IMR-90 (cell line): ENCODE results near the gene MTHFSD. TPM values are rescaled to one million over a fixed set of nuclear protein-coding genes. Genes with fewer than 3 reads are reported as not detected.
A peak's percentile ranks its signal among the peaks of the same experiment; 100 is the strongest.

Experiments used
- ATAC-seq: fragments of 200-7000 bp; cut with Tn5 transposase; 2 replicates; pipeline ENCODE4 v1.9.1; 2020; ENCODE audit warnings: low read depth, mild to moderate bottlenecking, moderate library complexity
- BruUV-seq: library from RNA; stranded (reverse); fragments of 400-500 nt; replicated peaks from 2 replicates; lab custom pipeline; 2021; lab: Mats Ljungman, UMichigan
- CTCF ChIA-PET: fragments of 300-600 bp; formaldehyde crosslinking; extraction: SDS; loops from one replicate; lab custom pipeline; 2021; ENCODE audit warnings: antibody characterized with exemption; lab: Yijun Ruan, JAX
- POLR2A ChIA-PET: fragments of 300-600 bp; sonication (Branson Sonifier 250); formaldehyde crosslinking; loops from one replicate; lab custom pipeline; 2022; ENCODE audit warnings: antibody characterized with exemption; ENCODE audit not compliant: unreplicated experiment; lab: Charles Lee
- DNase-seq: peaks from one replicate; pipeline ENCODE4 v3.0.0; 2013
- H2AFZ ChIP-seq: replicated peaks from 2 replicates; pipeline ENCODE3; 2013; ENCODE audit warnings: low read length, mild to moderate bottlenecking; ENCODE audit not compliant: poor library complexity
- H2AK5ac ChIP-seq: 2 replicates; pipeline ENCODE4 v1.6.1; 2013; ENCODE audit warnings: low read depth, low read length, inconsistent platforms
- H2AK9ac ChIP-seq: replicated peaks from 2 replicates; pipeline ENCODE3; 2013; ENCODE audit warnings: mild to moderate bottlenecking, low read depth, low read length, moderate library complexity; ENCODE audit not compliant: poor library complexity
- H2BK120ac ChIP-seq: 2 replicates; pipeline ENCODE4 v1.6.1; 2013; ENCODE audit warnings: low read depth, low read length, inconsistent platforms
- H2BK15ac ChIP-seq: 3 replicates; pipeline ENCODE4 v1.6.1; 2013; ENCODE audit warnings: low read depth, low read length, inconsistent platforms
- H2BK20ac ChIP-seq: 2 replicates; pipeline ENCODE4 v1.6.1; 2013; ENCODE audit warnings: low read depth, mild to moderate bottlenecking, inconsistent platforms, low read length, moderate library complexity
- H2BK5ac ChIP-seq: 2 replicates; pipeline ENCODE4 v1.6.1; 2013; ENCODE audit warnings: mild to moderate bottlenecking, low read depth, low read length, inconsistent platforms; ENCODE audit not compliant: poor library complexity, severe bottlenecking
- H3K14ac ChIP-seq: replicated peaks from 2 replicates; pipeline ENCODE4 v1.6.1; 2013; ENCODE audit warnings: low read depth, low read length, inconsistent platforms
- H3K18ac ChIP-seq: 2 replicates; pipeline ENCODE4 v1.6.1; 2013; ENCODE audit warnings: low read depth, low read length, control low read depth
- H3K23ac ChIP-seq: 2 replicates; pipeline ENCODE4 v1.6.1; 2013; ENCODE audit warnings: low read depth, low read length, inconsistent platforms
- H3K27ac ChIP-seq: 2 replicates; pipeline ENCODE4 v1.5.1; 2013; ENCODE audit warnings: mild to moderate bottlenecking, control low read depth, low read length; ENCODE audit not compliant: insufficient read depth
- H3K27me3 ChIP-seq: 2 replicates; pipeline ENCODE4 v1.6.1; 2013; ENCODE audit warnings: low read length; ENCODE audit not compliant: control insufficient read depth, insufficient read depth
- H3K36me3 ChIP-seq: 2 replicates; pipeline ENCODE4 v1.6.1; 2013; ENCODE audit warnings: low read length, mixed read lengths; ENCODE audit not compliant: control insufficient read depth, insufficient read depth
- H3K4ac ChIP-seq: 2 replicates; pipeline ENCODE4 v1.6.1; 2013; ENCODE audit warnings: low read depth, low read length, inconsistent platforms
- H3K4me1 ChIP-seq: 2 replicates; pipeline ENCODE4 v1.6.1; 2013; ENCODE audit warnings: low read length, mixed read lengths; ENCODE audit not compliant: control insufficient read depth, insufficient read depth
- H3K4me2 ChIP-seq: 2 replicates; pipeline ENCODE4 v1.6.1; 2013; ENCODE audit warnings: low read depth, mild to moderate bottlenecking, control low read depth, low read length, moderate library complexity
- H3K4me3 ChIP-seq: 2 replicates; pipeline ENCODE4 v1.5.1; 2013; ENCODE audit warnings: low read depth, mild to moderate bottlenecking, control low read depth, low read length, moderate library complexity; ENCODE audit not compliant: insufficient read depth
- H3K56ac ChIP-seq: 2 replicates; pipeline ENCODE4 v1.6.1; 2013; ENCODE audit warnings: low read length, inconsistent platforms; ENCODE audit not compliant: insufficient read depth; ENCODE audit errors: extremely low read depth
- H3K79me1 ChIP-seq, 2 experiments: 2 replicates each; pipeline ENCODE4 v1.6.1; 2013; ENCODE audit warnings: low read length in 2 of 2, inconsistent platforms in 1 of 2, low read depth in 1 of 2
- H3K9ac ChIP-seq: 2 replicates; pipeline ENCODE4 v1.6.1; 2013; ENCODE audit warnings: low read depth, low read length, control low read depth
- H3K9me1 ChIP-seq: 2 replicates; pipeline ENCODE4 v1.6.1; 2013; ENCODE audit warnings: low read length, inconsistent platforms; ENCODE audit not compliant: insufficient read depth
- H3K9me3 ChIP-seq: 2 replicates; pipeline ENCODE4 v1.6.1; 2013; ENCODE audit warnings: low read length; ENCODE audit not compliant: control insufficient read depth, insufficient read depth
- H4K20me1 ChIP-seq: 2 replicates; pipeline ENCODE4 v1.6.1; 2013; ENCODE audit warnings: low read length, inconsistent platforms; ENCODE audit not compliant: insufficient read depth
- H4K5ac ChIP-seq: 2 replicates; pipeline ENCODE4 v1.6.1; 2013; ENCODE audit warnings: mild to moderate bottlenecking, low read depth, low read length, control low read depth
- H4K8ac ChIP-seq, 2 experiments: 2 replicates each; pipeline ENCODE4 v1.6.1; 2013; ENCODE audit warnings: low read depth in 2 of 2, low read length in 2 of 2, control low read depth in 1 of 2, inconsistent platforms in 1 of 2
- H4K91ac ChIP-seq: 2 replicates; pipeline ENCODE4 v1.6.1; 2013; ENCODE audit warnings: low read depth, low read length, inconsistent platforms; ENCODE audit not compliant: insufficient read depth
- BHLHE40 ChIP-seq: fragments of 150-350 bp; IDR thresholded peaks from 2 replicates; pipeline ENCODE4 v1.6.1; 2016; ENCODE audit warnings: mild to moderate bottlenecking, low read depth, low read length
- CEBPB ChIP-seq: IDR thresholded peaks from 2 replicates; pipeline ENCODE4 v1.6.1; 2012; ENCODE audit warnings: low read depth, low read length, improper control_type of control experiment
- CHD1 ChIP-seq: IDR thresholded peaks from 2 replicates; pipeline ENCODE4 v1.6.1; 2012; ENCODE audit warnings: low read depth, low read length, improper control_type of control experiment
- MAFK ChIP-seq: IDR thresholded peaks from 2 replicates; pipeline ENCODE4 v1.6.1; 2012; ENCODE audit warnings: low read depth, low read length, improper control_type of control experiment
- MAZ ChIP-seq: IDR thresholded peaks from 2 replicates; pipeline ENCODE4 v1.6.1; 2012; ENCODE audit warnings: low read depth, mild to moderate bottlenecking, low read length, improper control_type of control experiment, moderate library complexity, borderline replicate concordance
- MXI1 ChIP-seq: IDR thresholded peaks from 2 replicates; pipeline ENCODE4 v1.6.1; 2012; ENCODE audit warnings: low read depth, mild to moderate bottlenecking, low read length, moderate library complexity, borderline replicate concordance
- NFE2L2 ChIP-seq: fragments of 150-350 bp; IDR thresholded peaks from 2 replicates; pipeline ENCODE4 v1.6.1; 2016; ENCODE audit warnings: low read depth, mild to moderate bottlenecking, low read length
- POLR2A ChIP-seq: IDR thresholded peaks from 2 replicates; pipeline ENCODE4 v1.6.1; 2012; ENCODE audit warnings: mild to moderate bottlenecking, low read depth, low read length
- RAD21 ChIP-seq: IDR thresholded peaks from 2 replicates; pipeline ENCODE4 v1.6.1; 2012; ENCODE audit warnings: low read length, improper control_type of control experiment
- RCOR1 ChIP-seq: IDR thresholded peaks from 2 replicates; pipeline ENCODE4 v1.6.1; 2012; ENCODE audit warnings: mild to moderate bottlenecking, low read length, improper control_type of control experiment; ENCODE audit not compliant: insufficient replicate concordance
- RFX5 ChIP-seq: IDR thresholded peaks from 2 replicates; pipeline ENCODE4 v1.8.0; 2012; ENCODE audit warnings: low read depth, mild to moderate bottlenecking, low read length, moderate library complexity
- SMC3 ChIP-seq: fragments of 150-350 bp; IDR thresholded peaks from 2 replicates; pipeline ENCODE4 v1.6.1; 2016; ENCODE audit warnings: low read depth, mild to moderate bottlenecking, antibody characterized with exemption, low read length, moderate library complexity
- WGBS, 2 experiments: methylation state at CpG; one replicate each; pipeline versions ENCODE4 v1.1.5 to v1.1.7; 2013; ENCODE audit warnings: missing lambda C conversion rate in 2 of 2; ENCODE audit not compliant: insufficient read length in 1 of 2; ENCODE audit errors: extremely low coverage in 2 of 2; 5-methylcytosine and 5-hydroxymethylcytosine counted together
- dilution Hi-C: fragments of 300-500 bp; cut with HindIII; formaldehyde crosslinking; loops from one replicate; pipeline ENCODE4 v1.14.3; 2018; ENCODE audit warnings: low sequenced_read_pairs; ENCODE audit not compliant: unreplicated experiment
- in situ Hi-C: fragments of 300-500 bp; cut with MboI; formaldehyde crosslinking; loops from 3 replicates; pipeline ENCODE4 v1.14.3; 2019; ENCODE audit warnings: low sequenced_read_pairs, inconsistent platforms, mixed read lengths
- intact Hi-C: fragments of 100-400 bp; cut with micrococcal nuclease; formaldehyde crosslinking; loops from 2 replicates; pipeline ENCODE4 v1.10.0; 2022
- polyA plus RNA-seq, 3 experiments: library from polyadenylated mRNA; depleted of rRNA; stranded (reverse); fragments of >200 nt; gene quantifications; 2 replicates each; pipeline ENCODE4 v1.2.3, GENCODE V29; 2012; ENCODE audit warnings: low replicate concordance in 1 of 3
- total RNA-seq: library from RNA; depleted of rRNA; stranded (reverse); fragments of >200 nt; gene quantifications from 2 replicates; pipeline ENCODE4 v1.2.3, GENCODE V29; 2012
- TF ChIP-seq, protein P1 (sequence below): fragments of 150-350 bp; IDR thresholded peaks from 2 replicates; pipeline ENCODE4 v1.6.1; 2016; ENCODE audit warnings: low read depth, mild to moderate bottlenecking, low read length, moderate library complexity, borderline replicate concordance
- TF ChIP-seq, protein P2 (sequence below): conservative IDR thresholded peaks from 2 replicates; pipeline ENCODE4 v1.5.1; 2012; ENCODE audit warnings: mild to moderate bottlenecking, low read depth, low read length, improper control_type of control experiment
- TF ChIP-seq, protein P3 (sequence below): fragments of 150-350 bp; IDR thresholded peaks from 2 replicates; pipeline ENCODE4 v1.6.1; 2017; ENCODE audit warnings: mild to moderate bottlenecking, antibody characterized with exemption, low read length, low read depth

MTHFSD gene
- total and polyA plus RNA-seq, 2 of the 4 experiments (the other 2 are of a cell fraction): 8.2 to 16.8 TPM

DNA sequence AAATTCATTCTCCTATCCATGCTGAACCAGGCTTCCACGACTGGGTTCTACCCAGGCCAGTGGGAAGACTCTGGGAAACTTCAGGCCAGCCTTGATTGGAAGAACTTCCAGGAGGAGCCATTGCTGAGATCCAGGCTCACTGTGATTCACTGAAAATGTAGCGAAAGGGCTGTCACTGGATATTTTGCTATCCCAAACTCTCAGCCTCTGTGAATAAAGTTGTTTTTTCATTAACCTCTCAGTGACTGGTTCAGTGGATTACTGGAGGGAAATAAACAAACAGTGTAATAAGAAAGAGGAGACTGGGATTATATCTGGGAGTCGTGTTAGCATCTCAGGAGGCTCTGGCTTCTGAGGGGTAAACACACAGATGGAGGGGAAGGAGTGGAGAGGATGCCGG, 26.4 kb upstream of the MTHFSD start:
- intact Hi-C loops: loop anchor here (2.0 kb wide), 1 partner anchor 83 kb away; no protein-coding TSS in a partner anchor
- peaks cover 29% of the 10 kb centered on the region for H3K4me1 ChIP-seq
- TF ChIP-seq, protein P1, sequence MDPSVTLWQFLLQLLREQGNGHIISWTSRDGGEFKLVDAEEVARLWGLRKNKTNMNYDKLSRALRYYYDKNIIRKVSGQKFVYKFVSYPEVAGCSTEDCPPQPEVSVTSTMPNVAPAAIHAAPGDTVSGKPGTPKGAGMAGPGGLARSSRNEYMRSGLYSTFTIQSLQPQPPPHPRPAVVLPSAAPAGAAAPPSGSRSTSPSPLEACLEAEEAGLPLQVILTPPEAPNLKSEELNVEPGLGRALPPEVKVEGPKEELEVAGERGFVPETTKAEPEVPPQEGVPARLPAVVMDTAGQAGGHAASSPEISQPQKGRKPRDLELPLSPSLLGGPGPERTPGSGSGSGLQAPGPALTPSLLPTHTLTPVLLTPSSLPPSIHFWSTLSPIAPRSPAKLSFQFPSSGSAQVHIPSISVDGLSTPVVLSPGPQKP: no peak
- TF ChIP-seq RCOR1 (no peak), CEBPB (no peak), BHLHE40 (no peak), MXI1 (no peak), SMC3 (no peak), RFX5 (no peak), RAD21 (no peak), MAZ (no peak), MAFK (no peak), POLR2A (peak; percentile 63), CHD1 (peak; percentile 87; the same call in 1 of the 2 replicates), NFE2L2 (no peak)
- TF ChIP-seq, protein P2, sequence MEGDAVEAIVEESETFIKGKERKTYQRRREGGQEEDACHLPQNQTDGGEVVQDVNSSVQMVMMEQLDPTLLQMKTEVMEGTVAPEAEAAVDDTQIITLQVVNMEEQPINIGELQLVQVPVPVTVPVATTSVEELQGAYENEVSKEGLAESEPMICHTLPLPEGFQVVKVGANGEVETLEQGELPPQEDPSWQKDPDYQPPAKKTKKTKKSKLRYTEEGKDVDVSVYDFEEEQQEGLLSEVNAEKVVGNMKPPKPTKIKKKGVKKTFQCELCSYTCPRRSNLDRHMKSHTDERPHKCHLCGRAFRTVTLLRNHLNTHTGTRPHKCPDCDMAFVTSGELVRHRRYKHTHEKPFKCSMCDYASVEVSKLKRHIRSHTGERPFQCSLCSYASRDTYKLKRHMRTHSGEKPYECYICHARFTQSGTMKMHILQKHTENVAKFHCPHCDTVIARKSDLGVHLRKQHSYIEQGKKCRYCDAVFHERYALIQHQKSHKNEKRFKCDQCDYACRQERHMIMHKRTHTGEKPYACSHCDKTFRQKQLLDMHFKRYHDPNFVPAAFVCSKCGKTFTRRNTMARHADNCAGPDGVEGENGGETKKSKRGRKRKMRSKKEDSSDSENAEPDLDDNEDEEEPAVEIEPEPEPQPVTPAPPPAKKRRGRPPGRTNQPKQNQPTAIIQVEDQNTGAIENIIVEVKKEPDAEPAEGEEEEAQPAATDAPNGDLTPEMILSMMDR: no peak
- TF ChIP-seq, protein P3, sequence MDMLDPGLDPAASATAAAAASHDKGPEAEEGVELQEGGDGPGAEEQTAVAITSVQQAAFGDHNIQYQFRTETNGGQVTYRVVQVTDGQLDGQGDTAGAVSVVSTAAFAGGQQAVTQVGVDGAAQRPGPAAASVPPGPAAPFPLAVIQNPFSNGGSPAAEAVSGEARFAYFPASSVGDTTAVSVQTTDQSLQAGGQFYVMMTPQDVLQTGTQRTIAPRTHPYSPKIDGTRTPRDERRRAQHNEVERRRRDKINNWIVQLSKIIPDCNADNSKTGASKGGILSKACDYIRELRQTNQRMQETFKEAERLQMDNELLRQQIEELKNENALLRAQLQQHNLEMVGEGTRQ: no peak

More for the DNA sequence above, 26.4 kb upstream of the MTHFSD start:
- peak overlapping the region; percentile 71 for H3K27ac ChIP-seq
- DNase-seq (peak; percentile 55), ATAC-seq (no peak)
- WGBS, 2 experiments: 30% methylated on average over 3 of the region's 4 CpGs; no CpG with 5 or more reads in 1 of the 2 experiments
- peak overlapping the region; percentile 81 for H4K5ac ChIP-seq
- peak overlapping the region; percentile 95 for H3K9ac ChIP-seq
- CTCF ChIA-PET: interaction anchor here (0.6 to 1.1 kb wide), 3 partner anchors 28 to 481 kb away, joined by 3 to 4 read pairs (median 3); no protein-coding TSS in a partner anchor
- H3K18ac ChIP-seq: peak overlapping the region; percentile 85
- peak overlapping the region; percentile 79 for H4K91ac ChIP-seq
- H2AFZ ChIP-seq: no peak overlapping the region
- H3K23ac ChIP-seq: peak overlapping the region; percentile 88
- in situ Hi-C loops: loop anchor here (10.0 kb wide), 1 partner anchor 173 kb away; no protein-coding TSS in a partner anchor
- no peaks in the 10 kb centered on the region for H3K27me3 ChIP-seq
- H3K4me3 ChIP-seq: peak overlapping the region; percentile 71
- peak overlapping the region; percentile 67; the same call in 1 of the 2 replicates for H3K56ac ChIP-seq
- peak overlapping the region; percentile 78 for H2BK20ac ChIP-seq
- peak overlapping the region; percentile 3 to 88 for H4K8ac ChIP-seq
- peak overlapping the region; percentile 92 for H3K14ac ChIP-seq
- peaks cover 3% of the 10 kb centered on the region; the same call in 1 of the 2 replicates for H3K36me3 ChIP-seq
- peaks cover 7% of the 10 kb centered on the region; the same call in 1 of the 2 replicates for H4K20me1 ChIP-seq
- H2AK5ac ChIP-seq: peak overlapping the region; percentile 18; the same call in 1 of the 2 replicates
- dilution Hi-C loops: no loop called here
- peak overlapping the region; percentile 91 for H3K4ac ChIP-seq
- H3K9me1 ChIP-seq: peaks cover 24% of the 10 kb centered on the region
- peaks cover 19 to 31% of the 10 kb centered on the region in 2 experiments for H3K79me1 ChIP-seq
- POLR2A ChIA-PET: interaction anchor here (0.6 kb wide), 1 partner anchor 293 kb away, joined by 3 read pairs; no protein-coding TSS in a partner anchor
- peak overlapping the region; percentile 100 for H2BK5ac ChIP-seq
- H2BK15ac ChIP-seq: peak overlapping the region; percentile 61; the same call in 1 of the 3 replicates
- peak overlapping the region; percentile 59 for H2AK9ac ChIP-seq
- no TSS peak for BruUV-seq
- H3K4me2 ChIP-seq: peak overlapping the region; percentile 94
- no peaks in the 10 kb centered on the region for H3K9me3 ChIP-seq
- H2BK120ac ChIP-seq: peak overlapping the region; percentile 97
